Measurements from ENCODE around the gene PARD3B.

Gene PARD3B

DNA sequence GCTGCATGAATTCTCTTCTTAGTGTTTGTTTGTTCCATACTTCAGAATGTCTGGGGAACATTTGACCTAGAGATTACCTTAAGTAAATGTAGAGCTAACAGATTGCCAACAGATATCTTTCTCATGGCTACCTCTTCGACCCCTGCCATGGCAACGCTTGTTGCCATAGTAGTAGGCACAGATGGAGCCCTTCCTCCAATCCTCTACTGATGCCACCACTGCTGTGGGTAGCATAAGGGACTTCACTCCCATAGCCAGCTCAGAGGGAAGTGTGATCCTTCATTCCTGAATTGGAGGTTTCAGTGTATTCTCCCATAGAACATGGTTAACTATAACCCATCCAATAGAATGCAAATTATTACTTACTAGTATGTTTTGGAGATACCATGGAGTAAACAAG is 593.5 kb downstream of the PARD3B start:
- DNase-seq (ENCODE audit: low read depth): no peak

DNA sequence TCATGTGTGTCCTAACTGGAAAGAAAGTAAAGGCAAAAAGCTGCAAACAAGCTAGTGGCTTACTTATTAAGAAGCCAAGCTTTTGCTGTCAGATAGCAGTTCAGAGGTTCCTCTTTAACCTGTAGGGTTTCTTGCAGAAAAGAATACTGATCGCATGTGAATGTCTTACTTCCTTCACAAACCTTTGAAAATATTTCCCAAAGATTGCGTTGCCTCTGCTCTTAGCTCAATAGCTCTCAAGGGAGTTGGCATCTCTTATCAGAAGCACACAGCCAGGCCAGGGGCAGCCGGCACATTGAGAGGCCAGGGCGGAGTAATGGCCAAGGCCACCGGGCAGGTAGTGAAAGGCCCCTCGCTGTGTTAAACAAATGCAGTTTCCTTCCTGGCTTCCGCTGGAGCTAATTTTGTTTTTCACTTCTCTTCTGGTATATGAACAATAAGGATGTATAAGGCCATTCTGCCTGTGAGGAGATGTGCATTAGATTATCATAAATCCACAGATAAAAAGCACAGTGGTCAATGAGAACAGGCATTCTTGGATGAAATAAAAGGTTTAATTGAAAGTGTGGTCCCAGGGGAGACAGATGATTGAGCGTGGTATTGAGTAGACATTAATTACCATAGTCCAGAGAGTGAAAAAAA is 594.7 kb downstream of the PARD3B start:
- no peak for DNase-seq (ENCODE audit: low read depth)

DNA sequence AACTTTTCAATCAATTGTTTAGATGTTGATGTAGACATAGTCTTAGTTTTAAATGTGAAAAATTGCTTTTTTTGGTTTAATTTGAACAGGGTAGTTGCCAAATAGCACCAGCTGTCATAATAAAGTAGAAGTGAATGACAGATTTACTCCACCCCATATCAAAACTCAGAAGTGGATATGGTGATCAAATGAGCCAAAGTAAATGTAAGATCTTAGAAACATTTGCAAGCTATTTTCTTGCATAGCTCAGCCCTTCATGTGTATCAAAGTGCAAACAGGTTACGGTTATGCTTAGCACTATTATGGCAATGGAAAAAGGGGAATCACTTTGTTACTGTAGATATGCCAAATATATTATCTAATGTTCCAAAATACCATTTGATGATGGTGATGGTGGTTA is 596.1 kb downstream of the PARD3B start:
- DNase-seq (ENCODE audit: low read depth): no peak

DNA sequence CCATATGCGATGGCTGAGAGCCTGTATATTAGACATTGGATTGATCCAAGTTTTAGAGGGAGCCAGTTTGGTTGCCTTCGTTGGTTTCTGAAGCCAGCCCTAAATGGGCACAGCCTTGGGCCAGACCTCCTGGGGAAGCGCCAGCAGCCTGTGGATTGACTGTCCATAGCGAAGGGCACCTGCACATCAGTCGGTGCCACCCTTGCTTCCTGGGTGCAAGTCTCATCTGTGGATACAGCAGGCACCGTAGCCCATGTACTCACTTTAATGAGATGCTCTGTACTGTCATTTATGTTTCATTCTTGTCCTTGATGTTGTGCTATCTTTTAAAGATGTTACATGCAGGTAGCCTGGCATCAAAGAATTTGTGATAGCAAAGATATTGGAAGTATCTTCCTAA is 600.6 kb downstream of the PARD3B start:
- no peak for DNase-seq (ENCODE audit: low read depth)

DNA sequence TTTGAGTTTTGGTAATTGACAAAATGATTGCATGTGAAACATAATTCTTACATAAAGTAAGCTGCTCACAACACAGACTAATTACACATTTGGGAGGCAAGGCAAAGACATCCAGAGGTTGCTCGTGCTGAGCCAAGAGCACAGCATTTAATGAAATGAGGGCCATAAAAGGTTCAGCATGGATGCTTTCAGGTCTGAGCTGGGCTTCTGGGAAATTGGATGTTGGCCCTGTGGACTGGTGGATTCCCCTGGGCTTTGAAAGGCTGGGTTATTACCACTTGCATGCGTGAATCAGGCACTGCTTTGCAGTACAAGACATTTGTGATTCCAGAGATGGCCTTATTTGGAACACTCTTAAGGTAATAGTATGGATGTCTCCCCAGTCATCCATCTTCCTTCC is 603.5 kb downstream of the PARD3B start:
- no peak for DNase-seq (ENCODE audit: low read depth)

DNA sequence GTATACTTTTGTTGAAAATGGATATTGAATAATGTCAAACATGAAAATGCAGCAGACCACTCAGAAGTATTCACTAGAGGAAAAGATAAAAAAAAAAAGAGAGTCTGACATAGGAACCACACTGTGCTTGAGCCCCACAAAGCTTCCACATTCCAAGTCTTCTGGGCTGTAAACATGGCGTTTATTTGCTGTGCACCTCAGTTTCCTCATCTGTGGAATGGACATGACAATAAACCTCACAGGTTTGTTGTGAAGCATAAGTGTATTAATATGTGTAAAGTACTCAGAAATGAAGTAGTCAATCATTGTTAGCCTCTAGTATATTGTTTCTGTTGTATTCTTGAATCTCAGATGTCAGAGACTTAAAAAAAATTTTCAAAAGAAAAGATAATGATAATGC is 611.2 kb downstream of the PARD3B start:
- DNase-seq (ENCODE audit: low read depth): no peak

DNA sequence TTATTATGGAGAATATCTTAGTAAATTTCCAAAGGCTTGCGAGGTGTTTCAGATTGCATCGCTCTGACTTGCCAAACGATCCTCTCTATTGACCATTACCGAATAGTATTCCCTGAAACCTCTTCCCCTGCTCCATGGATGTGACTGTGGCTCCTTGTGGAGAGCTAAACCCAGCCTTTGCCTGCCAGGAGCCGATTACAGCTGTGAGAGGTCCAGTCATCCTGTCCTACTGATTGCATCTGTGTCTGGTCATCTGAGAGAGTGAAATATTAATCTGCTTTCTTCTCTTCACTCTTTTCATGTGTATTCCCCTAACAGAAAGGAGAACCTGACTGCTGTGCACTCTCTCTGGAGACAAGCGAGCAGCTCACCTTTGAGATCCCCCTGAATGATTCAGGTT is 613.1 kb downstream of the PARD3B start:
- DNase-seq (ENCODE audit: low read depth): no peak

DNA sequence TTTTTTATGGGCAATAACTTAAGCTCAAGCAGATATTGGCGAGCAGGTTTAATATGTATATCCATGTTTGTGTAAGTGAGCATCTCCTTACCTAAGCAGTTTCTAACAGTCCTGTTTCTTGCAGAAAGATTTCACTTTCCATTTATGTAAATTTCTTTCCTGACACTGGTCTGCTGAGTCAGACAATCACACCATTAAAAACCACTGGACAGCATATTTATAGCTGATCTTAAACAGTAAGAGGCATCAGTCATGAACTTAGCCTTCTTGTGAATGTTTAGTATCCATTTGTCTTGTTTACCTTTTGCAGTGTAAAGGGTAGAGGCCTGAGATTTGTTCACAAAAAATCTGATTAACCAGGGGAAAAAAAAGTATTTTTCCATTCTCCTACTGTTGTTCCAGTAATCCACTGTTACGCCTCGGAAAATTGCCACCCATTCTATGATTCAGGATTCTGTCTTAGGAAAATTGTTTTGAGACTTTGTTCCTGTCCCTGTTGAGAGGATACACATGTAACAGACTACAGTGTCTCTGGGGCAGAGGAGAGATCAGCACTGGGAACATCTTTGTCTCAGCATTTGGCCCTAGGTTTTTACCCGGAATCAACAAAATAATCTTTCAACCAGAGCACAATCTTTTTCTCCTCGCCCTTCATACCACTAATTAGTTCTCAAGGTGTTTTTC is 616.0 kb downstream of the PARD3B start:
- DNase-seq (ENCODE audit: low read depth): no peak

DNA sequence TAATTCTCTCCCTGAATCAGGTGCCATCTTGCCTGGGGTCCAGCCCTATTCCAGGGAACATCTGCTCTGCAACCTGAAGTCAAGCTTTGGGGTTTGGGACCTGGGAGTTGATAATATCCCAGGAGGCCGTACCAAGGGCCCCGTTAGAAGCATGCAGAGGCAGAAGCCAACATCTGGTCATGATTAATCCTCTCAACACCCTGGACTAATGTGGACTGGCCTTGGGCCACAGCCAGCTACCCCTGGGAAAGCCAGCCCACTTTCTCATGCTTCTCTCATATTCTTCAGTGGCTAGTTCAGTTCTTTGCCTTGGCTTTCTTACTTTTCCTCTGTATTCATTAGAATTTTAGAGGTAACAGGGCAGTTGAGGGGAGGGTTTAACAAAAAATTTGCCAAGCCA is 621.5 kb downstream of the PARD3B start:
- no peak for DNase-seq (ENCODE audit: low read depth)

DNA sequence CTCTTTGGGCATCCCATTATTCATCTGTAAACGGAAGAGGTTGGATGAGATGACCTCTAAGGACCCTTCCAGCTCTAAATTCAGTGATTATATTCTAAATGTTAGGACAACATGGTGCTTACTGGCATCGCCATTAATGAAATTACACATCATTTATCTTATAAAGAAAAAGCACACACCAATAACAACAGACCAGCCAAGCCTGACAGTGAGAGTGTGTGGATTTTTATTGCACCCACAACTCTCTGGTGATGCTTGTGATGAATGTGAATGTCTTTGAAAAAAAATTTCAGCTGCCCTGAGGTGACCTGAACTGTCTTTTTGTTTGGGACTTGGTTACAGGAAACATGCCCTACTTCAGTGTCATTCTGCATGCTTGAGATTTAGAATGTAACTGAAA is 623.7 kb downstream of the PARD3B start:
- no peak for DNase-seq (ENCODE audit: low read depth)

DNA sequence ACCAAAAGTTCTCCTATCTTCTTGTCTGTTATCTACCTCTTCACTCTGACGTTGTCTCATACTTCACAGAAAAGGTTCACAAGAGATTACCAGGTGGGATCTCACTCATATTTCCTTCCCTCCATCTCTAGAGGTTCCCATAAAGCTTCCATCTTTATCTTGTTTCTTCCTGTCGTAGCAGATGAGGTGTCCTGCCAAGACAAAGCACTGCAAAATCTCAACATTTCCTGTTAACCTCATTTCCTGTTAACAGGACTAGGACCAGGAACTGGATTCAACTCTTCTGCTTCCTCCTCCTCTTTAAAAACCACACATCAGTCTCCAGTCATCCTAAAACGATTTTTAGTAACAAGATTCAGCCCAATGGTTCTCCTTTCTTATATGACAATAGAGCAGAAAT is 624.2 kb downstream of the PARD3B start:
- DNase-seq (ENCODE audit: low read depth): no peak

DNA sequence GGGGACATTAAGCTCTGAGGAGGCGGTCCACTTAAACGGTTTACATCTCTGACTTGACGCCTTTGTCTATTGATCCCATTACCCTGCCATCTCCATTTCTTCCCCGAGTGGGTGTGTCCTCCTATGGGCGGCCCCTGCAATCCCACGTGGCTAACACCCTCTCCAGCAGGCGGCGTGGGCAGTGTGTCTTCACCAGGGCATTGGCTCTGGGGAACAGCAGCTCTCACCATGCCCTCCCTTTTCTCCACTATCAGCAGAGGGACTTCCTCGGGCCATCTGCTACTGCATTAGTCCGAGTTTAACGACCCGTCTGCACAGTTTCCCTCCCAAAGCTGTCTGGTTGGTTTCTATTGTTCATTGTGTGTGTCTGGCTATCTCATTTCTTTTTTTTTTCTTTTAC is 625.1 kb downstream of the PARD3B start:
- no peak for DNase-seq (ENCODE audit: low read depth)

DNA sequence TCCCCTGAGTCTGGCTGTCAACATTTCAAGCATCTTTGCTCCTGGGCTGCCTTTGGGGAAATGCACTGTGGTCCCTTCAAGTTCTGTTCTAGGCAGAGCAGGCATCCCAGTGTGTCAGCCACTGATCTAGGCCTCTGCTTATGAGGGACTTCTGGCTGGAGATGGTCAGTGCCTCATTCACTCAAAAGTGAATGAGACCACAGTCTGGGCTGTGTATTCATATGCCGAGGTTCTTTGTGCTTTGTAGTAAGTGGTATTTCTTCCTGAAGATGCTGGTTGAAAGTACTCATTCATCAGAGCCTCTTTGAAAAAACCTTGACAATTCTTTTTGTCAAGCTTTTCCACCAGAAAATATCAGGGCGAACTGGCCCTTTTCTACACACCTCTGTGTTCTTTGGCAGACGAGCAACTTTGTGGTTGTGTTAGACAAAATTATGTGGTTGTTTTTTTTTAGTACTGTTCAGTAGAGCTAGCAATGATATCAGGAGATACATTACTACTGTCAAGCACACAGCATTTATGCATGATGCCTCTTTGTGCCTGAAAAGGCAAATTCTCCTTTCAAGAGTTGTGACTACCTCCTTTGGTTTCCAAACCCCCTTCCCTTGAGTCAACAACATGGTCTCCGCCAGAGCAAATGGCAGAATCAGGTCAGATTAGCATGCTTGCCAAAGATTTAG is 626.1 kb downstream of the PARD3B start:
- no peak for DNase-seq (ENCODE audit: low read depth)

DNA sequence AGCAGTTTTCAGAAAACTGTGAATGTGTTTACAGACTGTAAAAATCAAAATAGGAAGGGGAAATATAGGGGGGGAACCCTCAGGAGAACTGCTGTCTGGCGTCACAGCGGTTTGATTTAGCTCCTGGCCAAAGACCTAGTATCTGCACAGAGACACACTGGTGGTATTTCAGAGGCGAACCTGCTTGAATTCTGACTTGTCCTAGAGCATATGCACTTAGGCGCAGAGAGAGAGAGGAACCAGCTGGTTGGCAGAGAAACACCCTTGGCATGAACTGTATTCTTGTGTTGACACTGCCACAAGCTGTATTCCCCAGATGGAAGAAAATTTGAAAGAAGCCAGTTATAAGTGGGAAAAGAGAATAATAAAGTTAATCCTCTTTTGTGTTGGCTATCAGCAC is 630.6 kb downstream of the PARD3B start:
- DNase-seq (ENCODE audit: low read depth): no peak

DNA sequence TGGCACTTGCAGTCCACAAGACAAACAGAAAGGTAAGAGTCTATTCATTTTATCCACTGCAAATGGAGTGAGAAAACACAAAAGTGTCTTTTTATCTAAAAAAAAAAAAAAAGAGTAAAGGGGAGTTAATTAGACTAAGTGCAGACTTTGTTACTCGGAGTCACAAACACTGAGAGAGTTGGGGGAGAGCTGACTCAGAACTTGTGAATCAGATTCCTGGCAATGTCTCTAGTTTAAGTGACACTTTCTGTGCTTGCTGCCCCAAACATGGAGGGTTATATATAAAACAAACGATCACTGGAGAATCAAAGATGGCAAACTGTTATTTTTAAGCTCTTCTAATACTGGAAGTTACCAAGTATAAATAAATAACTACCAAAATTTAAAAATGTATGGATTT is 631.3 kb downstream of the PARD3B start:
- no peak for DNase-seq (ENCODE audit: low read depth)

DNA sequence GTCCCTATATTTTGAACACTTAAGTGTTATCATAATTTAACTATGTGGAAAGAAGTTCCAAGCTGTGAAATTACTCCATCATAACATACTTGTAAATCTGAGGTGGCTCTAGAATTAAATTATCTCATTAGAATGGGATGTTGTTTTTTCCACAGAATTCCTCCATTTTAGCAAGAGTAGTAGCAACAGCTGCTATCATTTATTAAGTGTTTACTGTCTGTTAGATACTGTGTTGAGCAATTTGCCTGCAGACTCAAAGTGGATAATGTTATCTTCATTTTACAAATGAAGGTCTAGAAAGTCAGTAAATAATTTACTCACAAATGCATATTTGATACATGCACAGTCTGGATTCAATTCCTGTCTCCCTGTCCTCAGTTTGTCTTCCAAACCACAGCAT is 632.3 kb downstream of the PARD3B start:
- DNase-seq (ENCODE audit: low read depth): no peak

DNA sequence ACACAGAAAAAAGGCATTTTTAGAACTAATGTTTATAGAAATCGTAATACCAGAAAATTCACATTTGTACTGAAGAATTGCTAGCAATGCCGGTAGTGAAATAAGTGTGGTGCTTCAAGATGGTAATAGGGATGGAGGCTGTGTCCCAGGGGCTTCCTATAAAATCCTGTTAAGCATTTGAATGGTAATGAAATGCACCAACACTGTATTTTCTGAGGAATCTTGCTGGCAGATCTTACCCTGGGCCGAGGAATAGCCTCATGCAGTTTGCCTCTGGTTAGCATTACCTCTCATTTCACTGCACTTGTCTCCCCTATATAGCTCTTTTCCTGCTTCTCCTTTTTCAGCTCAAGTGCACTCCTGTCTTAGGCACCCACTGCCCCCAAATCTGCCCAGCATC is 635.5 kb downstream of the PARD3B start:
- no peak for DNase-seq (ENCODE audit: low read depth)

DNA sequence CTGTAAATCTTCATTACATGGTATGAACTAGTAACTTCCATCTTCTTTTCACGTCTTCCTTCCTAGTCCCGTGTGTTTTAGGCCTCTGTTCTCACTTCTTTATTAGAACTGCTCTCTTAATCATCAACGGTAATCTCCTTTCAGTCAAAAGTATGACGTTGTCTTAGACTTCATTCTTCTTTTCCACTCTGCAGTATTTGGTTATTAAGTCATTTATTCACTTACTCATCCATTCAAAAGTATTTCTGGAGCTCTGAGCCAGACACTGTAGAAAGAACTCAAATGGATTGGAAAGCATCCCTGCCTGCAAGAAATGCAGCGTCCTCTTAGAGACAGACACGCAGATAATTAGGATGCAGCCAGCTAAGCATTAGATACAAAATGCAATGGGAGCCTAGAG is 642.5 kb downstream of the PARD3B start:
- DNase-seq (ENCODE audit: low read depth): no peak

DNA sequence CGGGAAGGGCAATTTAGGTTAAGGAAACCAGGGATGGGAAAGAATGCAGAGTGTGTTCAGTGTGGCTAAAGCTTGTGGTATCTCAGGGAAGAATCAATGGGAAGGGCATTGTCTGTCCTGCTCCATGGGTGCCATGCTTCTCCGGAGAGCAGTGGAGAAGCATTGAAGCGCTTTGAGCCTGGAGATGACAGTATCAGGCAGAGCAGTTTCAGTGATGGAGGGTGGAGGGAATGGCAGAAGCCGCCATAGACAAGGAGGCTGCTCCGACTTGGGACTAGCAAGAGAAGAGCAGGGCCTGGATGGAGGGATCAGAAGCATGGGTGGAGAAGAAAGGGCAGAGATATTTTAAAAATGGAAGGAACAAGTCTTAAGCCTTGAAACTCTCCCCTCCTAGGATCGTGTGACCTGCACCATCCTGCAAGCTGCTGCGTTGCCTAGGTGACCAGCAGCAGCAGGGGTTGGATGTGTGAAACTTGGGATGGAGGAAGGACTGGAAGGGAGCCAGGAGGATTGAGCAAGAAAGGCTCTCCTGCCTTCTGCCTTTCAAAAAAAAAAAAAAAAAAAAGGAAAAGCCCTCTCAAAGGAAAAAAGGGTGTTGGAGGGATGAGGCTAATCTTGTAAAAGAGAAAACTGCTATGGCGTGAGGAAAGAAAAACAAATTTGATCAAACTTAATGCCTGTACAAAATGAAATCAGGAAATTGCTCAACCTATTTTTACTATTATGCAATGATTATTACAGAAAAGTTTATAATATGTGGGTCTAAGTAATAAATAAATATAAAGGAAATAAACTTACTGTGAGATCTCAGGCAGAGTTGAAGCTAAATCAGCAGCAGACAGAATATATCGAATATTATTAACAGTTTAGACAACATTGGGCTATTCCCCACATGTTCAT is 643.2 kb downstream of the PARD3B start:
- DNase-seq (ENCODE audit: low read depth): no peak

DNA sequence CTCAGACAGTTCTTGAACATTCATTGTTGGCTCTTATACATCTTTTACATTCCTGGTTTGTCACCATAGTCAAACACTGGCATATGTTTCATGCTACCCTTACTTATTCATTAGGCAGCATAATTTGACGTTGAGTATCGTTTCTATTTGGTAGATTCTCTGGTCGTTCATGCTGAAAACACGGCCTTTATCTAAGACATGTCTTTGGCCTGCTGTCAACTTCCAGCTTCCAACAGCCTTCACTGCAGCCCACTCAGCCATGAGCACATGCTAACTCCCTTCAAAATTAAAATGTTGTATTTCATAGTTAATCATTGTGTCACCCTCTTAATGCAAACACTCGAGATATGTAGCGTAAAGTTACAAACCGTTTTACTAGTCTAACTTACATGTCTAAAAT is 644.0 kb downstream of the PARD3B start:
- DNase-seq (ENCODE audit: low read depth): no peak

DNA sequence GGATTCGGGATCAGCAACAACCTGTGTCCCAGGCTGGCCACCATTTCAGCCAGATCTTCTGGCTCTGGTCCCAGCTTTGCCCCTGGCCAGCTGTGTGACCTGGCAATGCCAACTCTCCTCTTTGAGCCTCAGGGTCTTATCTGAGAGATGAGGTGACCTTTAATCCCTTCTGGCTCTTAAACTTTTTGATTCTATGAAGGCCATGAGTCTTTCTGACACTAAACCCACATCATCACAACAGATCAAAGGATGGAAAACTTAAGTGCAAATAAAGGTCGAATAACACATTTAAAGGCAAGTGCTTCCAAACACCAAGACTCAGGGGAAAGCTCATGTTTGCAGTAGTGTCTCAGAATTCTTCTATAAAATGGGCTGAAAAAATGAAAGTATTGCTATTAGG is 645.3 kb downstream of the PARD3B start:
- no peak for DNase-seq (ENCODE audit: low read depth)

DNA sequence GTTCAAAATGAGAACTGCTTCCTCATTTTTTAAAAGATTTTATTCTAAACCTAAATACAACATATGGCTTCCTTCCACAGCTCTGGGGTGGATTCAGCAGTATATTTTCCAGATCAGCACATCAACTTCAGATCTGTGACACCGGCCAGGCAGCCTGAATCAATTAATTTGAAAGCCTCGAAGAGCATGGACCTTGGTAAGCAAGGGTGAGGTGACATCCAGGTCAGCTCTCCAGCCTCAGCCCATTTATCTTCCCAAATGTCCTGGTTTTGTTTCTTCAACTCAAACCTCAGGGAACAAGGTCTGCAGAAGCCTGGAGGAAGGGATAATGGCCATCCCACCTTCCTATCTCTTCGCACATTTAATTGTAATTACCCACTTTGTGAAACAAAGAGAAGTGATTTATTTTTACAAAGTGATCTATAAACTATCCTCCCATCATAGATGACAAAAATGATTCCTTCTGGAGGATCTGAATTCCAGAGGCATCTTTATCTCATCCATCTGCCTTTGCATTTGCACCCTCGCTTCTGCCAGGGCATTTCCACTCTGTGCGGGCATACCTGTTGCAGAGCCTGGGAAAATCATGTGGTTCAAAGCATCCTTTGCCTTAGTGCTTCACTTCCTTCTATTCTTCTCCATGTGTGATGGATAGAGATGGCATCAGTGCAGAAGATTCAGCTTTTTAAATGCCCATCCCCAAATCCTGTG is 648.0 kb downstream of the PARD3B start:
- DNase-seq (ENCODE audit: low read depth): no peak

Measured in GM04503 (cell line).